ENCODE measurements around the gene RABAC1.

GRCh38 chr19:41909706-41910105 lies 49.4 kb downstream of the RABAC1 start:
- TF ChIP-seq CTCF (IDR thresholded peaks at IDR 0.05) = no peak
- no peak for TF ChIP-seq EP300 (IDR thresholded peaks at IDR 0.05; ENCODE audit: low read depth)
- TF ChIP-seq POLR2A (IDR thresholded peaks at IDR 0.05) = no peak

Data from transverse colon (tissue), 3 donors.